Lung (tissue), 12 donors: ENCODE results near the gene YJU2. TPM values are rescaled to one million over a fixed set of nuclear protein-coding genes. Genes with fewer than 3 reads are reported as not detected.

ENCODE experiments used
- ATAC-seq: fragments of 200-7000 bp; cut with Tn5 transposase; one replicate; pipeline ENCODE4 v1.9.1; 2020; ENCODE audit warnings: moderate number of reproducible peaks; ENCODE audit not compliant: insufficient read depth, low FRiP score
- DNase-seq, 3 donors: peaks; one replicate each; pipeline ENCODE4 v3.0.0-alpha.2; 2013 to 2017
- H3K27ac ChIP-seq, 2 donors: one replicate each; pipeline ENCODE4 v1.5.1; 2013; ENCODE audit warnings: mild to moderate bottlenecking in 2 of 2, moderate library complexity in 2 of 2, control low read depth in 1 of 2, inconsistent platforms in 1 of 2, low read depth in 1 of 2, low read length in 1 of 2
- H3K27me3 ChIP-seq, 3 donors: one replicate each; pipeline ENCODE4 v1.5.1; 2013; ENCODE audit warnings: low read length in 2 of 3; ENCODE audit not compliant: control insufficient read depth in 3 of 3, insufficient read depth in 3 of 3
- H3K36me3 ChIP-seq, 4 donors: one replicate each; pipeline ENCODE4 v1.5.1; 2013; ENCODE audit warnings: low read length in 4 of 4, mild to moderate bottlenecking in 1 of 4, moderate library complexity in 1 of 4; ENCODE audit not compliant: control insufficient read depth in 4 of 4, insufficient read depth in 4 of 4
- H3K4me1 ChIP-seq, 5 donors: one replicate each; pipeline ENCODE4 v1.5.1; 2013; ENCODE audit warnings: low read length in 5 of 5, mild to moderate bottlenecking in 2 of 5, moderate library complexity in 1 of 5; ENCODE audit not compliant: control insufficient read depth in 5 of 5, insufficient read depth in 5 of 5
- H3K4me3 ChIP-seq: one replicate; pipeline ENCODE4 v1.5.1; 2013; ENCODE audit warnings: mild to moderate bottlenecking, control low read depth, moderate library complexity
- H3K9ac ChIP-seq, 2 donors: one replicate each; pipeline ENCODE4 v1.5.1; 2013; ENCODE audit warnings: low read length in 2 of 2, control low read depth in 1 of 2; ENCODE audit not compliant: insufficient read depth in 1 of 2
- H3K9me3 ChIP-seq, 4 donors: one replicate each; pipeline ENCODE4 v1.5.1; 2013; ENCODE audit warnings: low read length in 3 of 4, mild to moderate bottlenecking in 1 of 4, moderate library complexity in 1 of 4; ENCODE audit not compliant: control insufficient read depth in 4 of 4, insufficient read depth in 3 of 4
- WGBS, 2 donors: extraction: QIAGEN DNeasy Blood & Tissue Kit; methylation state at CpG; one replicate each; pipeline ENCODE4 v1.1.7; 2013; 5-methylcytosine and 5-hydroxymethylcytosine counted together
- polyA plus RNA-seq, 2 donors: library from polyadenylated mRNA; stranded (reverse); fragments of 200-250 nt; gene quantifications; one replicate each; pipeline ENCODE4 v1.2.1, GENCODE V29; 2013
- total RNA-seq, 2 donors: library from RNA; depleted of rRNA in 1 of 2; stranded (reverse); fragments of >200 nt in 1 of 2; gene quantifications; one replicate each; pipeline ENCODE4 v1.2.1, GENCODE V29; 2014 to 2021
- TF ChIP-seq, protein P1 (sequence below): IDR thresholded peaks from 2 replicates; pipeline ENCODE4 v1.5.1; 2012; ENCODE audit warnings: mild to moderate bottlenecking; ENCODE audit errors: control extremely low read depth, extremely low read depth
- donor health status: control.
- donor health status: control.
- donor health status: Bipolar disorder and iron deficiency.
- donor health status: healthy.
- donor health status: DM: yes; HTN: yes; CAD: no.

Gene YJU2
- total and polyA plus RNA-seq, 4 donors, result 11.2 to 44.2 (median 26.5) TPM

DNA sequence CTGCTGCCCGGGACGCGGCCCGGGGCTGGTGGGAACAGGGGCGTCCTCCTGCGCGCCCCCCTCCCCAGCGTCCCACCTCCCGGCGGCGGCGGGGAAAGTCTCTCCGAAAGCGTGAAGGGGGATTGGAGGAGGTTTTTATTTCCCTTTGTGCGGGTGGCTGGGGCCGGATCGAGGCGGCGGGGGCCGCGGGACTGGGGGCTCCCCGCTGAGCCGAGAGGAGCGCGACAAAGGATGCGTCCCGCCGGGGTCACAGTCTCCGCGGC is 32.3 kb downstream of the YJU2 start:
- H3K27me3 ChIP-seq, result peaks cover 15 to 24% (median 22%) of the 10 kb centered on the region in 3 donors
- peaks cover 0 to 1% (median 0%) of the 10 kb centered on the region in 4 donors for H3K9me3 ChIP-seq
- no peak overlapping the region for H3K9ac ChIP-seq
- peaks cover 0 to 7% (median 3%) of the 10 kb centered on the region in 5 donors for H3K4me1 ChIP-seq
- no peak overlapping the region for H3K4me3 ChIP-seq
- ATAC-seq (no peak), DNase-seq (no peak)
- WGBS, 2 donors, result 0 to 2% methylated on average over 16 to 30 of the region's 30 CpGs
- TF ChIP-seq, protein P1, sequence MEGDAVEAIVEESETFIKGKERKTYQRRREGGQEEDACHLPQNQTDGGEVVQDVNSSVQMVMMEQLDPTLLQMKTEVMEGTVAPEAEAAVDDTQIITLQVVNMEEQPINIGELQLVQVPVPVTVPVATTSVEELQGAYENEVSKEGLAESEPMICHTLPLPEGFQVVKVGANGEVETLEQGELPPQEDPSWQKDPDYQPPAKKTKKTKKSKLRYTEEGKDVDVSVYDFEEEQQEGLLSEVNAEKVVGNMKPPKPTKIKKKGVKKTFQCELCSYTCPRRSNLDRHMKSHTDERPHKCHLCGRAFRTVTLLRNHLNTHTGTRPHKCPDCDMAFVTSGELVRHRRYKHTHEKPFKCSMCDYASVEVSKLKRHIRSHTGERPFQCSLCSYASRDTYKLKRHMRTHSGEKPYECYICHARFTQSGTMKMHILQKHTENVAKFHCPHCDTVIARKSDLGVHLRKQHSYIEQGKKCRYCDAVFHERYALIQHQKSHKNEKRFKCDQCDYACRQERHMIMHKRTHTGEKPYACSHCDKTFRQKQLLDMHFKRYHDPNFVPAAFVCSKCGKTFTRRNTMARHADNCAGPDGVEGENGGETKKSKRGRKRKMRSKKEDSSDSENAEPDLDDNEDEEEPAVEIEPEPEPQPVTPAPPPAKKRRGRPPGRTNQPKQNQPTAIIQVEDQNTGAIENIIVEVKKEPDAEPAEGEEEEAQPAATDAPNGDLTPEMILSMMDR, result no peak
- H3K36me3 ChIP-seq, result no peaks in the 10 kb centered on the region
- no peak overlapping the region for H3K27ac ChIP-seq

- WGBS, 2 donors, result 4 to 5% methylated on average over 62 to 71 of the region's 71 CpGs
- Histone ChIP-seq H3K9me3 (peaks cover 0 to 1% (median 0%) of the 10 kb centered on the region in 4 donors), H3K36me3 (no peaks in the 10 kb centered on the region), H3K4me1 (peaks cover 0 to 7% (median 3%) of the 10 kb centered on the region in 5 donors), H3K27ac (no peak overlapping the region), H3K9ac (no peak overlapping the region), H3K4me3 (no peak overlapping the region), H3K27me3 (peaks cover 15 to 24% (median 22%) of the 10 kb centered on the region in 3 donors)
- ATAC-seq (no peak), DNase-seq (no peak)
- TF ChIP-seq, protein P1, result no peak
These were observed 32.9 kb downstream of the YJU2 start for GRCh38 chr19:4279530-4280422.

- H3K36me3 ChIP-seq, result no peaks in the 10 kb centered on the region
- TF ChIP-seq, protein P1, result no peak
- DNase-seq, result no peak
- H3K4me1 ChIP-seq, result peaks cover 0 to 4% (median 2%) of the 10 kb centered on the region in 5 donors
- no peak overlapping the region for H3K27ac ChIP-seq
- no peak overlapping the region for H3K9ac ChIP-seq
- H3K4me3 ChIP-seq, result no peak overlapping the region
- 40 to 46% methylated on average over 20 of the region's 20 CpGs for WGBS, 2 donors
- ATAC-seq, result no peak
- no peaks in the 10 kb centered on the region for H3K9me3 ChIP-seq
- peaks cover 9 to 22% (median 16%) of the 10 kb centered on the region in 3 donors for H3K27me3 ChIP-seq
These were observed 37.5 kb downstream of the YJU2 start for GRCh38 chr19:4284176-4284958.
